Measurements from ENCODE around the gene PHIP.

The PHIP gene

GRCh38 chr6:79011940-79012339 lies 66.1 kb downstream of the PHIP start:
- peaks cover 9 to 40% of the 10 kb centered on the region in 2 donors for H3K36me3 Mint-ChIP-seq
- ATAC-seq (replicated peaks) (no peak), DNase-seq (no peak)
- no peaks in the 10 kb centered on the region for H3K4me1 Mint-ChIP-seq
- H3K9me3 Mint-ChIP-seq = no peaks in the 10 kb centered on the region
- no peaks in the 10 kb centered on the region for H3K27me3 Mint-ChIP-seq
- H3K27ac Mint-ChIP-seq = no peak overlapping the region
- no peak overlapping the region for H3K4me3 Mint-ChIP-seq

GRCh38 chr6:79010422-79010821 lies 67.6 kb downstream of the PHIP start:
- no peaks in the 10 kb centered on the region for H3K4me1 Mint-ChIP-seq
- no peak for ATAC-seq (replicated peaks)
- H3K4me3 Mint-ChIP-seq = no peak overlapping the region
- no peaks in the 10 kb centered on the region for H3K9me3 Mint-ChIP-seq
- no peaks in the 10 kb centered on the region for H3K27me3 Mint-ChIP-seq
- no peak for DNase-seq
- no peak overlapping the region for H3K27ac Mint-ChIP-seq
- peaks cover 6 to 35% of the 10 kb centered on the region in 2 donors for H3K36me3 Mint-ChIP-seq

GRCh38 chr6:79009819-79010218 lies 68.2 kb downstream of the PHIP start:
- no peaks in the 10 kb centered on the region for H3K4me1 Mint-ChIP-seq
- DNase-seq (no peak), ATAC-seq (replicated peaks) (no peak)

GRCh38 chr6:79005497-79005896 lies 72.6 kb downstream of the PHIP start:
- ATAC-seq (replicated peaks) (no peak), DNase-seq (no peak)
- H3K4me3 Mint-ChIP-seq = no peak overlapping the region
- peaks cover 20 to 45% of the 10 kb centered on the region in 2 donors for H3K36me3 Mint-ChIP-seq
- peaks cover 0 to under 1% of the 10 kb centered on the region in 2 donors for H3K4me1 Mint-ChIP-seq
- no peaks in the 10 kb centered on the region for H3K27me3 Mint-ChIP-seq
- H3K27ac Mint-ChIP-seq = no peak overlapping the region
- no peaks in the 10 kb centered on the region for H3K9me3 Mint-ChIP-seq

More at GRCh38 chr6:79009819-79010218, 68.2 kb downstream of the PHIP start:
- Mint-ChIP-seq H3K36me3 (peaks cover 6 to 32% of the 10 kb centered on the region in 2 donors), H3K27ac (no peak overlapping the region), H3K4me3 (no peak overlapping the region), H3K9me3 (no peaks in the 10 kb centered on the region), H3K27me3 (no peaks in the 10 kb centered on the region)

- ATAC-seq (replicated peaks) = no peak
- peaks cover 21 to 48% of the 10 kb centered on the region in 2 donors for H3K36me3 Mint-ChIP-seq
- no peaks in the 10 kb centered on the region for H3K9me3 Mint-ChIP-seq
- H3K4me1 Mint-ChIP-seq = peaks cover 0 to 2% of the 10 kb centered on the region in 2 donors
- DNase-seq = no peak
- H3K27ac Mint-ChIP-seq = no peak overlapping the region
- no peaks in the 10 kb centered on the region for H3K27me3 Mint-ChIP-seq
- H3K4me3 Mint-ChIP-seq = no peak overlapping the region
Observed at GRCh38 chr6:79005024-79005423, 73.0 kb downstream of the PHIP start.

- Mint-ChIP-seq H3K27me3 (no peaks in the 10 kb centered on the region), H3K4me1 (peaks cover 2 to 5% of the 10 kb centered on the region in 2 donors), H3K27ac (no peak overlapping the region), H3K36me3 (peaks cover 22 to 45% of the 10 kb centered on the region in 2 donors), H3K4me3 (no peak overlapping the region), H3K9me3 (no peaks in the 10 kb centered on the region)
- ATAC-seq (replicated peaks) = no peak
- no peak for DNase-seq
Observed at GRCh38 chr6:79004239-79004638, 73.8 kb downstream of the PHIP start.

GRCh38 chr6:79001415-79001814 lies 76.6 kb downstream of the PHIP start:
- Mint-ChIP-seq H3K36me3 (peaks cover 28 to 44% of the 10 kb centered on the region in 2 donors), H3K4me3 (no peak overlapping the region), H3K27me3 (no peaks in the 10 kb centered on the region), H3K4me1 (peaks cover 4 to 9% of the 10 kb centered on the region in 2 donors), H3K9me3 (no peaks in the 10 kb centered on the region), H3K27ac (no peak overlapping the region)
- ATAC-seq (replicated peaks) (no peak), DNase-seq (no peak)

GRCh38 chr6:78999737-79000136 lies 78.3 kb downstream of the PHIP start:
- no peak for ATAC-seq (replicated peaks)

GRCh38 chr6:78995946-78996345 lies 82.1 kb downstream of the PHIP start:
- Mint-ChIP-seq H3K4me1 (peaks cover 6 to 9% of the 10 kb centered on the region in 2 donors), H3K4me3 (no peak overlapping the region), H3K27me3 (no peaks in the 10 kb centered on the region), H3K9me3 (peaks cover 0 to 2% of the 10 kb centered on the region in 2 donors), H3K36me3 (peaks cover 47 to 64% of the 10 kb centered on the region in 2 donors), H3K27ac (no peak overlapping the region)
- ATAC-seq (replicated peaks) = no peak
- DNase-seq = no peak

More at GRCh38 chr6:78999737-79000136, 78.3 kb downstream of the PHIP start:
- DNase-seq = no peak
- Mint-ChIP-seq H3K27ac (no peak overlapping the region), H3K4me1 (peaks cover 4 to 9% of the 10 kb centered on the region in 2 donors), H3K4me3 (no peak overlapping the region), H3K27me3 (no peaks in the 10 kb centered on the region), H3K36me3 (peaks cover 35 to 56% of the 10 kb centered on the region in 2 donors), H3K9me3 (no peaks in the 10 kb centered on the region)

GRCh38 chr6:78995346-78995745 lies 82.7 kb downstream of the PHIP start:
- ATAC-seq (replicated peaks) = no peak
- H3K4me1 Mint-ChIP-seq = peaks cover 4 to 9% of the 10 kb centered on the region in 2 donors
- H3K4me3 Mint-ChIP-seq = no peak overlapping the region
- peaks cover 48 to 65% of the 10 kb centered on the region in 2 donors for H3K36me3 Mint-ChIP-seq
- H3K27ac Mint-ChIP-seq = peak overlapping the region; percentile 25
- H3K27me3 Mint-ChIP-seq = no peaks in the 10 kb centered on the region
- H3K9me3 Mint-ChIP-seq = peaks cover 0 to 2% of the 10 kb centered on the region in 2 donors
- DNase-seq = no peak

- Mint-ChIP-seq H3K36me3 (peaks cover 52 to 67% of the 10 kb centered on the region in 2 donors), H3K9me3 (peaks cover 0 to 2% of the 10 kb centered on the region in 2 donors), H3K27ac (no peak overlapping the region), H3K4me1 (peaks cover under 1 to 2% of the 10 kb centered on the region in 2 donors), H3K4me3 (no peak overlapping the region), H3K27me3 (no peaks in the 10 kb centered on the region)
- ATAC-seq (replicated peaks) = no peak
- DNase-seq = no peak
Observed at GRCh38 chr6:78993955-78994354, 84.1 kb downstream of the PHIP start.

GRCh38 chr6:78989191-78989590 lies 88.9 kb downstream of the PHIP start:
- Mint-ChIP-seq H3K4me3 (no peak overlapping the region), H3K27me3 (no peaks in the 10 kb centered on the region), H3K9me3 (peaks cover 0 to 2% of the 10 kb centered on the region in 2 donors), H3K36me3 (peaks cover 40 to 55% of the 10 kb centered on the region in 2 donors), H3K27ac (no peak overlapping the region), H3K4me1 (peaks cover 0 to 2% of the 10 kb centered on the region in 2 donors)
- no peak for ATAC-seq (replicated peaks)
- DNase-seq = no peak

- Mint-ChIP-seq H3K27me3 (no peaks in the 10 kb centered on the region), H3K27ac (no peak overlapping the region), H3K4me3 (no peak overlapping the region), H3K4me1 (no peaks in the 10 kb centered on the region), H3K9me3 (no peaks in the 10 kb centered on the region), H3K36me3 (peaks cover 22 to 56% of the 10 kb centered on the region in 2 donors)
- DNase-seq (no peak), ATAC-seq (replicated peaks) (no peak)
Observed at GRCh38 chr6:78986161-78986560, 91.9 kb downstream of the PHIP start.

GRCh38 chr6:78984225-78984950 lies 93.7 kb downstream of the PHIP start:
- Mint-ChIP-seq H3K4me3 (no peak overlapping the region), H3K27ac (no peak overlapping the region), H3K9me3 (no peaks in the 10 kb centered on the region), H3K36me3 (peaks cover 19 to 50% of the 10 kb centered on the region in 2 donors), H3K4me1 (no peaks in the 10 kb centered on the region), H3K27me3 (no peaks in the 10 kb centered on the region)
- DNase-seq (no peak), ATAC-seq (replicated peaks) (no peak)

- no peaks in the 10 kb centered on the region for H3K4me1 Mint-ChIP-seq
- H3K4me3 Mint-ChIP-seq = no peak overlapping the region
- H3K9me3 Mint-ChIP-seq = no peaks in the 10 kb centered on the region
- no peak overlapping the region for H3K27ac Mint-ChIP-seq
- H3K27me3 Mint-ChIP-seq = no peaks in the 10 kb centered on the region
- H3K36me3 Mint-ChIP-seq = peaks cover 22 to 39% of the 10 kb centered on the region in 2 donors
- ATAC-seq (replicated peaks) (no peak), DNase-seq (no peak)
Observed at GRCh38 chr6:78967191-78967590, 110.9 kb downstream of the PHIP start.

Measured in stimulated activated naive B cell treated with anti-CD40 and anti-IgM and Interleukin-4, amounts not matched to agents 10 μg/mL and 1 μg/mL and 100 μg/mL, for 72 hours (primary cell).